Prostate gland (tissue), 2 donors: ENCODE measurements around the gene ST3GAL6.

Source experiments
- POLR2AphosphoS5 ChIP-seq: sonication (generic); formaldehyde crosslinking; IDR thresholded peaks from one replicate; pipeline ENCODE4 v1.6.1; 2017; ENCODE audit warnings: antibody characterized with exemption
- TF ChIP-seq, protein P1 (sequence below), 4 experiments: fragments of 200-600 bp in 2 of 4; fragments of 450-650 bp in 2 of 4; sonication (generic) in 2 of 4; IDR thresholded peaks; 1 replicate in 3 of 4; 2 replicates in 1 of 4; pipeline ENCODE4 v1.5.1; 2016 to 2019; ENCODE audit warnings: antibody characterized with exemption in 4 of 4, mild to moderate bottlenecking in 2 of 4, moderate library complexity in 2 of 4

DNA sequence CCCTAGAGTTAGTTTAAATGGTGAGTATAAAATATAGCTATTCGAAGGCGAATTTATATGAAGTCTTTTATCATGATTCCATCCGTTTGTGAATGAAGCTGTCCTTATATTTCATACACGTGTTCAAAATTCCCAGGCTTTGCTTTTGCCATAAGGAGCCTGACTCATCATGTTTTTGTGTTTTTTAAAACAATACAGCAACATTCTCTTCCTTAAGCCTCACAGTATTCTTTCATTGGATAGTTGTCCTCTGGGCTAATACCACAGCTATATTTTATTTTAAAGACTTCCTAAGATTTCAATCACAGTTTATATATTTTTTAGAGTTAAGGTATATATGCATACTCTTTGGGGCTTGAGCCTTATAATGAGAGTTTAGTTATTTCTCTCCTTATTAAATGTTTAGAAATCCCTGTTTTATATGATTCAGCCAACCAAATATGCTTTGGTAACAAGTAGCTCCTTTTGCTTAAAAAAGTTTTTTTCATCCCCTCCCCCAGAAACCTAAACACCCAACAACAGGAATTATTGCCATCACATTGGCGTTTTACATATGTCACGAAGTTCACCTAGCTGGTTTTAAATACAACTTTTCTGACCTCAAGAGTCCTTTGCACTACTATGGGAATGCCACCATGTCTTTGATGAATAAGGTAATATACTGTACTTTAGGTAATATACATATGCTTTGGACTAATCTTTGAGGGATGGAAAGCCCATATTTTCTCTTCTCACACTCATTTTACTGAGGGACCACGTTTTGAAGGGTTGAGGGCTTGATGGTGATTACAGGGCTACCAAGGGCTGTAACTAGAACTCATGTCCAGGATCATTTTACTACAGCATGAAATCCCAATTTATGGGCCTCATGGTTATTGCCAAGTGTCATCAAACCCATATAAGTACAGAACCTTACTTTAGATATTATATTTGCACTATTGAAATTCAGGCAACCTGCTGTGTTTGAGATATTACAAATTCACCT lies 28.5 kb downstream of the ST3GAL6 start:
- TF ChIP-seq, protein P1, sequence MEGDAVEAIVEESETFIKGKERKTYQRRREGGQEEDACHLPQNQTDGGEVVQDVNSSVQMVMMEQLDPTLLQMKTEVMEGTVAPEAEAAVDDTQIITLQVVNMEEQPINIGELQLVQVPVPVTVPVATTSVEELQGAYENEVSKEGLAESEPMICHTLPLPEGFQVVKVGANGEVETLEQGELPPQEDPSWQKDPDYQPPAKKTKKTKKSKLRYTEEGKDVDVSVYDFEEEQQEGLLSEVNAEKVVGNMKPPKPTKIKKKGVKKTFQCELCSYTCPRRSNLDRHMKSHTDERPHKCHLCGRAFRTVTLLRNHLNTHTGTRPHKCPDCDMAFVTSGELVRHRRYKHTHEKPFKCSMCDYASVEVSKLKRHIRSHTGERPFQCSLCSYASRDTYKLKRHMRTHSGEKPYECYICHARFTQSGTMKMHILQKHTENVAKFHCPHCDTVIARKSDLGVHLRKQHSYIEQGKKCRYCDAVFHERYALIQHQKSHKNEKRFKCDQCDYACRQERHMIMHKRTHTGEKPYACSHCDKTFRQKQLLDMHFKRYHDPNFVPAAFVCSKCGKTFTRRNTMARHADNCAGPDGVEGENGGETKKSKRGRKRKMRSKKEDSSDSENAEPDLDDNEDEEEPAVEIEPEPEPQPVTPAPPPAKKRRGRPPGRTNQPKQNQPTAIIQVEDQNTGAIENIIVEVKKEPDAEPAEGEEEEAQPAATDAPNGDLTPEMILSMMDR (IDR thresholded peaks at IDR 0.05) = no peak
- TF ChIP-seq POLR2AphosphoS5 = no peak
